Stimulated activated CD8-positive, alpha-beta memory T cell treated with anti-CD3 and anti-CD28 coated beads, Interleukin-4, amount 100 ng/mL, for 1 hour (primary cell): Measurements from ENCODE around the gene POLD2.

Source experiments
- DNase-seq, 2 donors: peaks; one replicate each; pipeline ENCODE4 v3.0.0-alpha.2; 2020; ENCODE audit warnings: low read depth in 2 of 2, low spot score in 1 of 2

Gene POLD2

GRCh38 chr7:44065431-44066110 lies 57.8 kb downstream of the POLD2 start, which contains the start of gene PGAM2:
PGAM2 (minus strand) TSS chr7:44065567; CDS start chr7:44065529, 38 bp downstream.
- no peak for DNase-seq

GRCh38 chr7:44064791-44065430 lies 58.4 kb downstream of the POLD2 start:
- DNase-seq, result no peak
